ENCODE measurements around the gene TLDC2.

Gene TLDC2

DNA sequence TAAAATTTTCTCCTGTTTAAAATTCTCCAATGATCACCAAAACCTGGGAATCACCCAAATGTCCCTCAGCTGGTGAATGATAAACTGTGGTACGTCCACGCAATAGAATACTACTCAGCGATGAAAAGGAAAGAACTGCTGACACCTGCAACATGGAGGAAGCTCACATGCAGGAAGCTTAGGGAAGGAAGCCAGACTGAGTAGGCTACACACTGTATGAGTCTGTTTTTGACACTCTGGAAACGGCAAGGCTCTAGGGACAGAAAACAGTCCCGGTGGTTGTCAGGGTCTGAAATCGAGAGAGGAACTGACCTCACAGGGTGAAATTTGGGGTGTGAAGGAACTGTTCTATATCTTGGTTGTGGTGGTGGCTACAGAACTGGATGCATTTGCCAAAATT is 25.2 kb upstream of the TLDC2 start:
- DNase-seq = no peak

DNA sequence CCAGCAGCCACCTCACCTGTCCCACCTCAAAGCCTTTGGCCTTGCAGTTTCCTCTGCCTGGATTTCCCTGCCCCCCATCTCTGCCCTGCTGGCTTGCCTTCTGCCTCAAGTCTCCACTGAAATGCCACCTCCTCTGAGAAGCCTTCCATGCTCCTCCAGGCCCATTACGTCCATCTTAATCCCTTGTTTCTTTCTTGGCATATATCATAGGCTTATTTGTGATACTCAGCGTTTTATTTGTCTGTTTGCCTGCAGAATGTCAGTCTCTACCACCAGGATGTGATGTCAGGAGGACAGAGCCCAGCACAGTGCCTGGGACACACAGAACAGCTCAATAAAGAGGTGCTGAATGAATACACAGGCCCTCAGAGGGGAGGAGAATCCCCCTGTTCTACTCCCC is 24.4 kb upstream of the TLDC2 start:
- DNase-seq = no peak

DNA sequence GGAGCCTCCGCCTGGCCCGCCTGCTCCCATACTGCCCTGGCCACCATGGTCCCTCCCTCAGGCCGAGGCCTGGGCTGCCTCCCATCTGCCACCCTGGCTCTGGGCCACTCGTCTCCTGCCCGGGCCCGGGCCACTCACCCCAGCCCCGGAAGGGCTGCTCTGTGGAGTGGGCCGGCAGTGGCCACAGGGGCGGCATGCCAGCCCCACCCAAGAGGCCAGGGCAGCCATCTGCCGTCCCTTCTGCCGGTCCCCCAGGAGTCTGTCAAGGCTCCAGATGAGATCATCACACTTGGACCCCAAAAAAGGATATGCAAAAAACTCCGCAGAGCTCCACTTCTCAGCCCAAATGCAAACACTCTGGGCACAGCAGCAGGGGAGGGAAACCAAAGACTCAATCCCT is 23.8 kb upstream of the TLDC2 start:
- DNase-seq = no peak

DNA sequence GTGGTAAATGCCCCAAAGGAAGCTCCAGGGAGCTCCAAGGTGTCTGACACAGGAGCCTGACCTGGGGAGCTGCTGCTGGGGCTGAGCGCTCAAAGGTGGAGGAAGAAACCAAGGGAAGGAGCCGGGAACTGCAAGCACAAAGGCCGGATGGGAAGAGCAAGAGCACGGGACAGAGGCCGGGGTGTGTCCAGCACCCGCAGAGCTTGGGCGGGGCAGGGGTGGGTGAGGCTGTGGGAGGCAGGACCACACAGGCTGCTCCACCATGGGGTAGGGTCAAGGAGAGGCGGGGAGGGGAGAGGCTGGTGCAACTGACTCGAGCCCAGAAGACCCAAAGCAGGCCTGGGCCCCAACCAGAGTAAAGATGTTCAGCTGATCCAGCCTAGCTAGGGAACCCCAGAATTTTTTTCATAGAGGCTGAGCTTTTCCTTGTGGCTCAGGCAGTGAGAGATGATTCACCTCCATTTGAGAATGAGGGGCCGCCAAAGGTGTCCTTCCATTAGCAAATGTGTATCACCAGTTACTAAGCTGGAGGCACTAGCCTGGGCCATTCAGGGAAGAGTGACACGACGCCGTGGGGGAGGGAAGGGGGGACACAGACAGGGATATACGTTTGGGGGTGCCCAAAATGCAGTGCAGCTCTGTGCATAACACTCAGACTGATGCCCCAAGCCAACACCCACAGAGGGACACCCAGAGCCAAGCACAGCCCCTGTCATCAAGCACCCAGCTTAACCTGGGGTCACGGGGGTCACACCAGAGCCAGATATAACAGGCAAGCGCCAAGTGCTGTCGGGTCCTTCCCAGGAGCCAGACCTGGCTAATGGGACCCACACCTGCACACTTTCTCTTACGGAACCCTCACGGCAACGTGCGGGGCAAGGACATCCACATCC is 21.3 kb upstream of the TLDC2 start:
- no peak for DNase-seq

DNA sequence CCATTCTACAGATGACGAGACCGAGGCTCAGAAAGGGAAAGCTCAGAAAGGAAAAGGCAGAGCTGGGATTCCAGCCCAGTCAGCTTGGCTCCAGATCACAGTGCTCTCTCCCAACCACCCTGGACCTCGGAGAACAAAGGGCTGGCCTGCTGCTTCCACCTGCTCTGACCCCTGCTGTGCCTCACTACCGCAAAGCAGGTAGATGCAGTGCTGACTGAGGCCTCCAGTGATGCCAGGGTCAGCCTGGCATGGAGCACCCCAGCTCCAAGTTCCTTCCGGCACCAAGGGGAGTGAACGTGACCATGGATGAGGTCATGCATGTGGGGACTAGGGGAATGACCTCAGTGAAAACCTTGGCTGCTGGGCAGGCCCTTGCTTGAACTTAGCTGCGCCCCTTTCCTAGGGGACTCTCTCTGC is 20.7 kb upstream of the TLDC2 start:
- no peak for DNase-seq

DNA sequence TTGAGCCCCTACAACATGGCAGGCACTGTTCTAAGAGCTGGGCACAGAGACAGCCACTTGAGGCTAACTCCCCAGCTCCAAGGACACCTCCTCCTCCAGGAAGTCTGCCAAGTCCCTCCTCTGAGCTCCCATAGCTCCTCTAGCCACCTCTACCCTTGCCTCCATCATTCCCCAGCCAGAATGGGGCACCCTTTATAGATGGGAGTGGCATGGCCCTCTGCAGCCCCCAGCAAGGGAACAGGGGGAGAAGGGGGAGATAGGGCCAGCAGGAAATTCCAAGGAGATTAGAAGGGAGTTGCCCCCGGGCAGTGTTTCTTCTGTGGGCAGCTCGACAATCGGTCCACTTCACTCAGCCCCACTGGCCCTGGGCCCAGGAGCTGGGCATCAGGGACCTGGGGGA is 19.7 kb upstream of the TLDC2 start:
- no peak for DNase-seq

DNA sequence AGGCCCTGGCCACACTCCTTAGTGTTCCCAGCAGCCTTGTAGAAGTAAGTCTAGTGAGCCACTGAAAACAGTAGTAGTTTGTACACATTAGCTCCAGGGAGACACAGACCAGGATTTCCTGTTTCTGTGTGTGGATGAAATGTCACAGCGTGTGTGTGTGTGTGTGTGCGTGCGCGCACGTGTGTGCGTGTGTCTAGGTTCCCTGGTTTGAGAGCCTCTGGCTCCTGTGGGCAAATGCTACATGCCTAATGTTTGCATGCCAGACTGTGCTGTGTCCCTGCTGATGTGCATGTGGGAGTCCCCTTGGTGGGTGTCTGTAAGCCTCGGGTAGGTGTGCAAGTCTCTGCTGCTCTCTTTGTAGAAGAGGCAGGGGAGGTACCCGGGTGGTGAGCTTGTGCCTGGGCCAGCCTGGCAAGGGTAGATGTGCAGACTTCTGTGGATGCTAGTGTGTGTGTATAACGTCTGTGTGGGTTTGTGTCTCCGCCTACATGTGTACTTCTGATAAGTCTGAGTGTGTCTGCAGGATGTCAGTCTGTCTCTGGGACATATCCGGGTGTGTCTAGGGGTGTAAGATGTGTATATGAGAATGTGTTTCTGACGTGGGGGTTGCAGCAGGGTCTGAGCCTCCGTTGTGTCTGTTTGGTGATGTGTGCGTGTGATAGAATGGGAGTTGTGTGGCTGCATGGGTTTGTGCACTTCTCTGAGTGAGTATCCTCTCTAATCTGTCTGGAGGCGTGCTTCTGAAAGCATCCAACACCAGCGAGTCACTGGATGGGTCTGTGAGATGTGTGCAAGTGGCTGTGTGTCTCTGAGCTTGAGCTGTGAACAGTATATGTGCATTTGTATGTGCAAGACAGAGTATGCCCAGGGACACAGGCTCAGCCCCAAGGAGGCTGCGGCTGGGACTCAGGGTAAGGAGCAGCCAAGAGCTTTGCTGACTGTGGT is 19.0 kb upstream of the TLDC2 start:
- DNase-seq = no peak

DNA sequence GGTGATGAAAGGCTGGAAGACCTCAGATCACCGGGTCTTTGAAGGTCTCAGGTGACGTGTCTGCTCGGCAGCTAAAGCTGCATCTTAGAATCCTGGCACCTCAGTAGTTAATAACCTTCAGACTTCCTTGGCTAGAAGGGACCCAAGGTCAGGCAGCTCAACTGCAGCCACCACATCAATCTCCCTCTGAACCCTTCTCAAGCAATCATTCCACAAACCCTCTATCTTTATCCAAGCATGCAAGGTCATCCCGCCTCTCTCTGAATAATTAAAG is 16.7 kb upstream of the TLDC2 start:
- no peak for DNase-seq

DNA sequence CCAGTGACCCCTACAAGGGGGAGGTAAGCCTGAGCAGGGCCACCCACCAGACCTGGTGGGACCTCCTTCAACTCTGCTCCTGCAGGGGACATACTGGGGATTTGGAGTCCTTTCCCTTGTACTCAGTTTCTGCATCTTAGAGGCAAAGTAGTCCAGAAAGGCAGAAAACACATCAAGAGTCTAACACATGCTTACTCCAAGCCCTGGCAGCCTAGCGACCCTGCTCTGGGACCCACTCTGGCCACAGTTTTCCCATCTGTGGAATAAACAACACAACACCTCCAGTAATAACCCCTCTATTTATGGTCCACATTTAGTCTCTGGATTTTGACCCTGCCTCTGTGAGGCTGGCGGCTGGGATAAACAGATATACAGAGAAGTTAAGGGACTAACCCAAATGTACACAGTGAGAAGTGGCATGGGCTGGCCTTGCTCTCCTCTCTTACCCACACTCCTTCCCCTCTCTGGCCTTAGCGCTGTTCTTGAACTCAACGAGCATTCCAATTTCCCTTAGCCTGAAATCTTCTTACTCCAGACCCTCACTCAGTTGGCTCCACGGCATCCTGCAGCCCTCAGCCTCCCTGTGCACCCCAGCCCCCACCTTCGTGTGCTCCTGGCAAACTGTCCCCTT is 16.1 kb upstream of the TLDC2 start:
- DNase-seq = no peak

DNA sequence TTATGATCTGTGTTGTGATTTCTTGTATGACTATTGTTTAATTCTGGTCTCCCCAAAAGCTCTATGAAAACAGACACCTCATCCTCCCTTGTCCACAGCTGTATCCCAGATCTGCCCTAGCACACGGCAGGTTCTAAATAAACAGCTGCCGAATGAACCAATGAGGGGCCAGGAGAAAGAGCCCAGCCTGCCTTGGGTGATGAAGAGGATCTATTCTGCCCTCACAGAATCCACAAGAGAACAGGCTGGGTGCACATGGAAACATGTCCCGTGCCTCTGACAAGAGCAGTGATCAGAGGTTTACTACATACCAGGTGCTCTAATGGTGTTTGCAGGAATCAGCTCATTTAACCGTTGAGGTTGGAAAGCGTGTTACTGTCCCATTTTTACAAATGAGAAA is 15.6 kb upstream of the TLDC2 start:
- DNase-seq = no peak

DNA sequence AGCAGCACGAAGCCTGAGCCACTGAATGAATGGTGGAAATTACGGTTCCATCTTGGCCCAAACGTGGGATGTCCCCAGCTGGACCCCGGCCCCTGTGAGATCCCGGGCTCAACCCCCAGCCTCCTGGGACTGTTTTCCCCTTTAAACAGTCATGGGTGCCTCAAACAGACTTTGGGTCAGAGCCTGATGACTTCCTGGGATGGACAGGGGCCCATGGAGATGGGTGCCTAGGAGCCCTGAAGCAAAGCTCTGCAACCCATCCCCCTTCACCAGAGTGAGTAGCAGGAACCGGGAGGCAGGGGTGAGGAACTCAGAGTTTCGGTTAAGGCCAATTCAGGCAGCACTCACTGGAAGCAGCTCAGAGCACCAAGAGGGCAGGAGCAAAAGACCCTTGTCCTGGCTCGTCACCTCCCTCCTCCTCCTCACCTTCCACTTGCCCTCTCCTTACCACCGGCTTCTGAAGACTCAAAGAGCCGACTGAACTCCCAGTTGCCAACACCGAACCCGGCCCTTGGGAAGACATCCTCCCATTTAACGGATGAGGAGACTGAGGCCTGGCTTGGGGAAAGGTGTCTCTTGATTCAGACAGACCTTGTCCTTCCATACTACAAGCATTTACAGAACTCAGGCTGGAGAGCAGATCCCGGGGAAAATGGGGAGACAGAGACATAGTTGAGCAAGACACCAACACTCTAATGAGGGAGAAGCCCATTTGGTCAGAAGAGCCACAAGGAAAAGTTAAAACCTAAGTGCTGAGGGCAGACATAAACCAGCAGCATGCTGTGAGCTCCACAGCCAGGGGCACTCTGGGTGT is 14.9 kb upstream of the TLDC2 start:
- DNase-seq = no peak

DNA sequence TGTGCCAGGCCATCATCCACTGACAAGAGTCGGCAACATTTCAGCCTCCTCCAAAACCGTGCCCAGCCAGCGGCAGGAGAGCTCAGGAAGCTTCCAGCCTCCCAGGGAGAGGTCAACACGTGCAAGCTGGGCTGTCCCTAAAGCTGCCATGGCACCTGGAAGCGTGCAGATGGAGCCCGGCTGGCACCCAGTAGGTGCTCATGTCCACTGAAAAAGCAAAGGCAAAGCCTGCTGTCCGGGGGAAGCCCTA is 14.4 kb upstream of the TLDC2 start:
- DNase-seq = no peak

DNA sequence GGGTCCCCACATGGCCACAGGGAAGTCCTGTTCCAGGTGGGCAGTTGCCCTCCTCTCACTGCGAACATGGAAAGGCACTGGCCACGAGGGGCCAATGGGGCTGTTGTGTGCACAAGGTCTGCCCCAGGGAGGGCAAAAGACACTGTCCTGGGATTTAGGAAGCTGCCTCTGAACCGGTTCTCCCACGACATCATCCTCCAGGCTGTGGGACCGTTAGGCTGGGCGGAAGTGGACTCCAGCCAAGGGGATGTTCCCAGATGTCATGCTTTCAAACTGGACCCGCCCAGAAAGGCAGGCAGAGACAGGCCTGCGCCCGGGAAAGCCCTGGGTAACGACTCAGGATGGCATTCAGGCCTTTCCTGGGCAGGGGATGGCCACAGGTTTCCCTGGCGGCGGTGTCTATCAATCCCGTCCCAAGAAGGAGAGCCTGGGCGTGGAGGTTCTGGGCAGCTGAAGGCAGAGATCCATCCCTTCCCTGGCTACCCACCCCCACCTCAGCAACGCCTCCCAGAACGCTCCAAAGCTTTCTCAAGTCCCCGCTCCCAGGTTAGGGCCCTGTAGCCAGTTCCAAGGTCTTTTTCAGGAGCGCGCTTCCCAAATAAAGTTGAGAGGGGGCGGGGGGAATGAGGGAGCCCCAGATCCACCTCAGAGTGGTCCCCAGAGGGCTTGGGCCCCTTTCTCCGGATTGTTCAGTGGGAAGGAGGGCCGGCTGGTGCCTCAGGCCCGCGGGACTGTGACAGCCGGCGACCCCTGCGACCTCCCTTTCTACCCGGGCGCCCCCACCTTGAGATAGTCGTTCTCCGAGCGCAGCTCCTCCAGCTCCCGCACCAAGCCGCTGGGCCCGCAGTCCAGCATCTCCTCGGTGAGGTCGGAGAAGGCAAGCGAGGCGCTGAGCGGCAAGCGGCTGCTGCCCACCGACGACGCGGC is 13.8 kb upstream of the TLDC2 start:
- peak in 1 of 2 experiments; percentile 15 for DNase-seq

DNA sequence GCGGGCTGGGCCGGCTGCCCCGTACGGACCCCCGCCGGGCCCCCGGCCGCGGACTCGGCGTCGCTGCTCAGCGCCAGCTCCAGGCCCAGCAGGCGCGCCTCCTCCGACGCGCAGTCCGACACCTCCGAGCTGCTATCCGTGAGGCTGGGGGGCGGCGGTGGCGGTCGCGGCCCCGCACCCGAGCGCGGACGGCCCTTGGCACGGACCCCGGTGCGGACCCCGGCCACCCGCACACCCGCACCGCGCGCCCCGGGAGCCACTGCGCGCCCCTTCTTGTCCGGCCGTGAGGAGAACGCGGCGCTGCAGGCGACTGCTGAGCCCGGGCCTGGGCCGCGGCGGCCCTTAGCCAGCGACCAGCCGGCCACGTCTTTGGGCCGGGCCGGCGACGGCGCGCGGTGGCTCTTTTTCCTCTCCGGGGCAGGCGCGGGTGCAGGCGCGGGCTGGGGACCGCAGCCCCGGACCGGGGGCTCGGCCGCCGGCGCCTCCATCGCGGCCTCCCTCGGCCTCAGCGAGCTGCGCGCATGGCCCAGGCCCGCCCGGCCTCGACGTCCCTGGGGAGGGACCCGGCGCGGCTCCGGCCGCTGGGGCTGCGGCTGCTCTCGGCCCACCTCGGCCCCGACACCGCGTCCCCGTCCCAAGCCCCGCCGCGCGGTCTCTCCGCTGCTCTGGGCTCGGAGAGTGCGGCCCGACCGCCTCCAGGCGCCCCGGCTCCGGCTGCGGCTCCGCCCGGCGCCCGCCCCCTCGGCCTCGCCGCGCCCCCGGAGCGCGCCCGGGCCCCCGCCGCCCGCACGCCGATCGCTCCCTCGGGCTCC is 12.9 kb upstream of the TLDC2 start:
- no peak for DNase-seq

DNA sequence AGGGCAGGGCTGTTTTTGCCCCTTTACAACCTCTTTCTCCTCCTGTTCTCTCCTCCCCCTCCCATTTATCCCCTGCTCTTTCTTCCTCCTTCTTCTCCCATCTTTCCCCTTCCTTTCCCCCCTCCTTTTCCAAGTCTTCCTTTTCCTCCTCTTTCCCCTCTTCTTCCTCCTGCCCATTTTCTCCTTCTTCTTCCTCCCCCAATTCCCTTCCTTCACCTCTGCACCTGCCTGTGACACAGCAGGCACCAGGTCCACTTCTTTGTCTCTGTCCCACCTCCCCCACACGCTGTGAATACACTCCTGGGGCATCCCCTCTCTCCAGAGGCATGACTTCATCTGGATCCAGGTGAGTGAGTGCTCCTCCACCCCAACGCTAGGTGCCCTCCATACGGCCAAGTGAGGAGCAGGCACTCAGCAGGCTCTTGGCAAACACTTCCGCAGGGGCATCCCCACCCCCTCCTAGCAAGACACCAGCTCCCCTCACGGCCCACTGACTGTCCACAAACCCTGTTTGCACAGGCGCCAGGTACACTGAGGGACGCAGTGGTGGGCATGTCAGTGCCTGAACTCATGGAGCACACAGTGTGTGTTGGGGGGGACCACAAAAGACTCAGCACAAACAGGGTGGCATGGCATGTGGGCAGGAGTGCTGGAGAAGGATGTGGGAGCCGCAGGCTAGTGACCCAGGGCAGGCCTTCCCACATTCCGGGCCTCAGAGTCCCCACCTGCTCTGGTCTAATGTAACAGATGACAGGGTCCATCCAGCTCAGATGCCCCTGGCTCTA is 10.7 kb upstream of the TLDC2 start:
- DNase-seq = no peak

DNA sequence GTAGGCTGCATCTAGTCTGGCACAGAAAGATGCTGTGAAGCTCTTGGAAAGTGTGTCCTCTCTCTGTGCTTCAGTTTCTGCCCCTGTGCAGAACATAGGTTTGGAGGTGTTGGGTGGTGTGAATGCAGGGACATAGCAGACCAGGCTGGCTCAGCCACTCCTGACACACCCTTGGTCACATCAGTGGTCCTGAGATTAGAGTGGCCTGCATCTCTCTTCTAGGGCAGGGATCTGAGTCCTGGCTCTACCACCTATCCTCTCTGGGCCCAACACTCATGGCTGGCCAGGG is 10.1 kb upstream of the TLDC2 start:
- DNase-seq = no peak

DNA sequence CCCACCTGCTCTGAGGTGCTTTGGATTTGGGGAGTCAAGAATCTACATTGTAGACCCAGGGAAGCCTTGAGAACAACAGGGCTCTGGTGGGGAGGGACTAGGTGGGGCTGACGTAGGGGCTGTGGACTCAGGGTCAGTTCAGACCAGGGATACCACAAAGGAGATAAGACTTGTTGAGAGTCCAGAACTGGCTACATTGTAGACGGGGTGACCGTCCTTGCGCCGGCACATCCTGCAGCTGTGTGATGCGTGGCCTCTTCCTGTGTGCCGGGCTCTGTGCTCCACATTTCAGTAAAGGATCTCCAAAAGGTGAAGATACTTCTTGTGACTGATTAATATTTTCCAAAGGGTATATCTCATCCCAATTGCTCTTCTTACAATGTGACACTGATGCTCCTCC is 9.8 kb upstream of the TLDC2 start:
- DNase-seq = no peak

DNA sequence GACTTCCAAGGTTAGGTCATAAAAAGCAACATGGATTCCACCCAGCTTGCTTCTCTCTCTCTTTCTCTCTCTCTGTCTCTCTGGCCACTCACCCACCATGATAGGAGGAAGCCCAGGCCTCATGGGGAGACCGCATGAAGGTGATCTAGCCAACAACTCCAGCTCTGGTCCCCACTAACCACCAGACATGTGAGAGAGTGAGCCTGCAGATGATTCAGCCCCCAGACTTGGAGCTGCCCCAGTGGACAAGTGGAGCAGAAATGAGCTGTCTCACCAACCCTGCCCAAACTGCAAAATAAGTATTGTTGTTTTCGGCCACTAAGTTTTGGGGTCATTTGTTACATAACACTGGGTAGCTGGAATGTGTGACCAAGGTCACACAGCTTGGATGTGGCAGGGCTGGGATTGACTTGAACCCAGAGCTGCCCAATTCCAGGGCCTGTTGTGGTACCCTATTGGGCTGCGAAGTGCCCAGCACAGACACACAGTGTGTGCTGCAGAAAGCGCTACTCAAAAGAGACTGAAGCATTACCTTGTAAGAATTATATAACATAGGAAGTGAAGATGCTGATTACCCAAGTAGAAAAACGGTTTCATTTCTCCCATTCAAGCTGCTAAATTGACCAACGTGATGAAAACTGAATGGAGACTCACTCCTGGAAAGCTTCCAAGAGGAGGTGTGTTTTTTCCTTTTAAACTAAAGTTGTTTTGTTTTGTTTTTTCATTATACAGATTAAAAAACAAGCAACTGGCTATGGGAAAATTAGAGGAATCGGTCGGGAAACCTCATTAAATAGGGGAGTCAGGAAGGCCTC is 9.1 kb upstream of the TLDC2 start:
- DNase-seq = no peak

Measured in NCI-H187 (cell line).